Measurements from ENCODE around the gene HIPK2. TPM values are rescaled to one million over a fixed set of nuclear protein-coding genes. Genes with fewer than 3 reads are reported as not detected.

Gene HIPK2
- total RNA-seq, 1 experiment from 2014 or later: 15.4 TPM

GRCh38 chr7:139752604-139753003 lies 25.2 kb downstream of the HIPK2 start:
- DNase-seq (ENCODE audit: low spot score): no peak

DNA sequence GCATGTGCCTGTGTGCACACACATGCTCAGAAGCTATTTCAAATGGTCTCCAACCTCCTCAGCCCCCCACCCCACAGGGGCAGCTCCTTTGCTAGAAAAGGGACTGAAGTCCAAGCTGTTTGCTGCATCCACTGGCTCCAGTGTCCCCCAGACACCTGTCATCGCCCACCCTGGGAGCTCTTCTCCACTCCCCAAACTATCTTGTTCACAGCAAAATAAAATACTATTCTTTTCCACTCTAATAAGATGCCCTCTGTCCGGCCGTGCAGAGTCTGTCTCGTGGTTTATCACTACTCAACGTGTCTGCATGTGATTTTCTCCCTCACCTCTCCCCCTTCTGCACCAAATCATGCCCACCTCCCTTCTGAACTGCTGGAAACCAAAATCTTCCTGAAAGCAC lies 25.6 kb downstream of the HIPK2 start:
- no peak for DNase-seq (ENCODE audit: low spot score)

DNA sequence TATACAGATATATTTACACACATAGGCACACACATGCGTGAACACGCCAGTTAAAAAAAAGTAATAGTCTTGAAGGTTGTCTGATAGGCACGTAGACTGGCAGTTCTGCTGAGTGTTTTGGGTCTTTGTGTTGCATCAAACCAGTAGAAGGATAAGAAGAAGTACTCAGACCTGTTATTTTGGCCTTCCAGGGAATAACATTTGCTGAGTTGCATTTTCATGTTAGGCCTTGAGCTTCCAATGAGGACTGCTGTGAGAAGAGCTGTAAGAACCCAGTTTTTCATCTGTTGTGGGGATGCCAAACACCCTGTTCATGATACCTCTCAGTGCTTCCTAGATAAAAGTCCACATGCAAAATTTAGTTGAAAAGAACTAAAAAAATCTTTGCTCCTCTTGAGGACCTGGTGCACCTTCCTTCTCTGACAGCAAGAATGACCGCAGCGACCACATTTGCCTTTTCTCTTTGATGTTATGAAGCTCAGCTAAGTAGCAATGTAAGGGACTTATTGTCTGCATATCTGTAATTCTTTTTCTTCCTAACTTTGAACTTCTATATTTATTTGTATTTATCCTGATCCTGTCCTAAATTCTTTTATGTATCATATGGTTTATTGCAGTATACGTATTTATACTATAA lies 27.2 kb downstream of the HIPK2 start:
- no peak for DNase-seq (ENCODE audit: low spot score)

GRCh38 chr7:139749545-139749944 lies 28.3 kb downstream of the HIPK2 start:
- no peak for DNase-seq (ENCODE audit: low spot score)

GRCh38 chr7:139748941-139749340 lies 28.9 kb downstream of the HIPK2 start:
- DNase-seq (ENCODE audit: low spot score): no peak

DNA sequence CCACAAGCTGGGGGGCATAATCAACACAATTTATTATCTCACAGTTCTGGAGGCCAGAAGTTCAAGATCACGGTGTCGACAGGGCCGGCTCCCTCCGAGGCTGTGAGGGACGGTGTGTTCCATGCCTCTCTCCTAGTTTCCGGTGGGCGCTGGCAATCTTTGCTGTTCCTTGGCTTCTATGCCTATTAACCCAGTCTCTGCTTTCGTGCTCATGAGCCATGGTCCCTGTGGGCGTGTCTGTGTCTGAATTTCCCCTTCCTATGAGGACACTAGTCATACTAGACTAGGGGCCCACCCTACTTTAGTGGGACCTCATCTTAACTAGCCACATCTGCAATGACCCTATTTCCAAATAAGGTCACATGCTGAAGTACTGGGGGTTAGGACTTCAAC lies 29.4 kb downstream of the HIPK2 start:
- no peak for DNase-seq (ENCODE audit: low spot score)

- DNase-seq (ENCODE audit: low spot score): no peak
These were observed 30.0 kb downstream of the HIPK2 start for GRCh38 chr7:139747662-139748372.

- DNase-seq (ENCODE audit: low spot score): no peak
These were observed 31.1 kb downstream of the HIPK2 start for GRCh38 chr7:139746652-139747051.

GRCh38 chr7:139745678-139746143 lies 32.1 kb downstream of the HIPK2 start:
- DNase-seq (ENCODE audit: low spot score): no peak

GRCh38 chr7:139744768-139745677 lies 32.8 kb downstream of the HIPK2 start:
- DNase-seq (ENCODE audit: low spot score): no peak

GRCh38 chr7:139743967-139744767 lies 33.6 kb downstream of the HIPK2 start:
- no peak for DNase-seq (ENCODE audit: low spot score)

DNA sequence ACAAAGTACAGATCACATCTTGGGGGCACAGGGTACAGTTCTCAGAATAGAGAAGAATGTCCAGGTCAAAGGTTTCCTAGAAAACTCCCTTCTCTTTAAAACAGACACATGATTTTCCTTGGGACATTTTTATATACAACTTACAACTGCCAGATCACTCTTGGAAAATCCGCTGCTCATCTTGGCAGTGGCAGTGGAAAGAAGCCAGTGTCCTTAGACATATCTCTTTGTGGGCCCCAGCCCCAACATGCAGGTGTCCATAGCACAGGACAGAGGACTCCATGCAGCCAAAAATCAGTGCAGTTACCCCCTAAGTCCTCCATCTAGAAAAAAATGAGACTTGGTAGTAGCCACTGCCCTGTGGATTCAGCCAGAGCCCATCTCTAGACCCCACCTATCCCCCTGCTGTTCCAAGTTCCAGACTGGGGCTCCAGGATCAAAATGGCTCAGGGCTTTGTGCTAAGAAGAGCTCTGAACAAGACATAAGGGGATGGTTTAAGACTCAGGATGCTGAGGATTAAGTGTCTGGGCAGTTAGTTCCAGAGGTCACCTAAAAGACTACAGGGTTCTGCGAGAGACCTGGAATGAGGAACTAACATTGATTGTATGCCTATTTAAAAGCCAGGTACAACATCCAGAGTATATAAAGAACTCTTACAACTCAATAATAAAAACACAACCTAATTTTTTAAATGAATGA lies 34.4 kb downstream of the HIPK2 start:
- no peak for DNase-seq (ENCODE audit: low spot score)

DNA sequence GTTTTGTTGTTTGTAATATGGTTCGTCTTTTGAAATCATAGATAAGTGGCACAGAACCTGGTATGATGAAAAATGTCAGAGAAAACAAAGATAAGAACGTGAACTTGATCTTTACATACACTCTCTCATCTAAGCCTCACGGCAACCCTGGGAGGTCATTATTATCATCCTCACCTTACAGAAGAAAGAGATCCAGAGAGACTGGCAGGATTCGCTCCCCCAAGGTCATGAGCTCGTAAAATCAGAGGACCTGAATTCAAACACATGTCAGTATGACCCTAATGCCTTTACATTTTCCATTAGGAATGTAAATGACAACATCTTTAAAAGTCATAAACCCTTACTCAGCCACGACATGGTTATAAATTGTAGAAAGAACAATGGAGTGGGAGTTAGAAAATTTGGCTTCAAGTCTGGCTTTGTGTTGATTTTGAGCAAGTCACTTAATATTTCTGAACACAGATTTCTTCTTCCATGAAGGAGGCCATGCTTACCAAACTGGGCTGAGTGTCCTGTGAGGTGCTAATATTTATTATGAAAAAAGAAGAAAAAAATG lies 35.9 kb downstream of the HIPK2 start:
- no peak for DNase-seq (ENCODE audit: low spot score)

- no peak for DNase-seq (ENCODE audit: low spot score)
These were observed 36.6 kb downstream of the HIPK2 start for GRCh38 chr7:139741239-139741638.

DNA sequence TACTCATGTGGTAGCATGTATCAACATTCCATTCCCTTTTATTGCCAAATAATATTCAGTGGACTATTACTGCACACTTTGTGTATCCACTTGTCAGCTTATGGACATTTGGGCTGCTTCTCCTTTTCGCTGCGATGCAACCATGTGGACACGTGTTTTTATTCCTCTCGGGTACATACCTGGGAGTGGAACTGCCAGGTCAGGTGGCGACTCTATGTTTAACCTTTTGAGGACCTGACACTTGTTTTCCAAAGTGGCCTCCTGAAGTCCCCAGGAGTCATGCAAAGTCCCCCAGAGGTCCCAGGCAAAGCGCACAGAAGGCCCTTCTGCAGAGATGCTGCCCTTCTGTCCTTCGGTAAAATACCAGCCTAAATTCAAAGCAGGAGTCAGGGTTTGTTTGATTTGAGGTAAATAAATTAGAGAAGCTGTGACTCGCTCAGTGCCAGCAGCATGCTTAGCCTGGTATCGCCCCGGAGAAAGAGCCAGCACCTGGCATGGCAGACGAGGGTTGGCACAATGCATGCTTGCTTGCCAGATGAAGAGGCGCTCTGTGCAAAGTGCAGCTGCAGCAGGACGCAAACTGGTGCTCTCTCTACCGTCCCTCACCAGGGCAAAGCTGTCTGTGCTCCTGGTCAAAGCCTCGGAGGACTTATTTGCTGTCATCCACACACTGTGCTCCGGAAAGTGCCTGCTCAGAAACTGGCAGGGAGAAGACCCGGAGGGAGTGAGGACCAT lies 37.8 kb downstream of the HIPK2 start:
- no peak for DNase-seq (ENCODE audit: low spot score)

- DNase-seq (ENCODE audit: low spot score): no peak
These were observed 39.0 kb downstream of the HIPK2 start for GRCh38 chr7:139738772-139739171.

DNA sequence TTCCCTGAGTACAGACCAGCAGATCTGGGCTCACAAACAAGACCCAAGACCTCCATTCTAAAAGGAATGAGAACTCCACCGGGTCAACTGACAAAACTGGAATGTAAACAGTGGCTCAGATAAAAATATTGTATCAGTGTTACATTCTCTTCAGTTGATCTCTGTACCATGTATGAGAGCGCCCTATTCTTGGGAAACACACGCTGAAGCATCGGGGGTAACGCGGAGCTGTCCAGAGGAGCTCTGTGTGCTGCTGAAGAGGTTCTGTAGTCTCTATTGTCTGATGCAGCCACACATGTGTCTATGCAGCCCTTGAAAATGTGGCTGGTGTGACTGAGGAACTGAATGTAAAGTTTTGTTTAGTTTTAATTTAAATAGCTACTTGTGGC lies 39.7 kb downstream of the HIPK2 start:
- no peak for DNase-seq (ENCODE audit: low spot score)

DNA sequence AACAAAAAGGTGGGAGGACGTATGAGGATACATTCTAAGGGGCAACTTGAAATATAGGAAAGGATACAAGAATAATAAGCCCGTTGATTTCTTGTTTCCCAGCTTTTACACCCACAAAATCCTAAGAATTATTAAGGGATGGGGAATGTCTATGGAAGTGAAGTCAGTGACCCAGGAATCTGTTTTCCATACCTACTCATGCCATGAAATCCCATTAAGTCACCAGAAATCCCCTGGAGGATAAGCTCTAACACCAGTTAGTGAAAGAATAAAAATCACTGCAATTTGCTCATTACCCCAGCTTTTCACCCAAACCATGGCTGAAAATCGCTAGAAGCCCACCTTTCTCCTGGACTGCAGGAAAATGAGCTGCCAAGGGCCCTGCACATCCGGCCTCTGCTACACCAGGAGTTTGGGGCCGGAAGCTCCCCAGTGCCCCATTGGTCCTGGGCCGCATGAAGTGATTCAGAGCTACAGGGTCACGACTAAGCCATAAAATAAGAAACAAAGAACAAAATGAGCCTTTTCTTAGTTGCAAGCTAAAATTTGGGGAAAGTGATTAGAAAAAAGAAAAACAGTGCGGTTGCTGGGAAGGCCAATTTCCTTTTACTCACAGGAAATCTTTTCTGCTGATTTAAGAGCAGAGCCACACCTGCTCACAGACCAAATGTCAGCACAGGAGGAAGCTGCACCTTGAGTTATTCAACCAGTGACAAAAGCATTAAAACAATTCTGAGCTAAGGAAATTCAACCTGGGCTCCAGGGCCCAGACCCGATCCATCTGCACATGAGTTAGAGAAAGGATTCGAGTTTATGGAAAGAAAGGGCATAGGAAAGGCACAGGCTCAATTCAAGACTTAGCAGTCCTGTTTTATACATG lies 40.3 kb downstream of the HIPK2 start:
- DNase-seq (ENCODE audit: low spot score): no peak

All from H4 (cell line).